ENCODE measurements around the gene TNNI3K.

DNA sequence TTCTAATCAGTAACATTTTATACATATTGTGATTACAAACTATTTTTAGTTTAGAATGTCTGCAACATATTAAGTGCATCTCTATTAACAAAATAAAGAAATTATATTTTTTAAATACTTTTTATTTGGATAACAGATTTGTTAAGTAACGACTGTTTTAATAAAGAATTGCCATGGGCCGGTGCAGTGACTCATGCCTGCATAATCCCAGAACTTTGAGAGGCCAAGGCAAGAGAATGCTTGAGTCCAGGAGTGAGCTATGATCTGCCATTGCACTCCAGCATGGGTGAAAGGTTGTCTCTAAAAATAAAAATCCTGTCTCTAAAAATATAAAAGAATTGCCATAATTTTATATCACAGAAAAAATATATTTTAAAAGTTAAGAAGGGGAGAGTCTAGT, 41.3 kb upstream of the TNNI3K start:
- TF ChIP-seq, protein P1, sequence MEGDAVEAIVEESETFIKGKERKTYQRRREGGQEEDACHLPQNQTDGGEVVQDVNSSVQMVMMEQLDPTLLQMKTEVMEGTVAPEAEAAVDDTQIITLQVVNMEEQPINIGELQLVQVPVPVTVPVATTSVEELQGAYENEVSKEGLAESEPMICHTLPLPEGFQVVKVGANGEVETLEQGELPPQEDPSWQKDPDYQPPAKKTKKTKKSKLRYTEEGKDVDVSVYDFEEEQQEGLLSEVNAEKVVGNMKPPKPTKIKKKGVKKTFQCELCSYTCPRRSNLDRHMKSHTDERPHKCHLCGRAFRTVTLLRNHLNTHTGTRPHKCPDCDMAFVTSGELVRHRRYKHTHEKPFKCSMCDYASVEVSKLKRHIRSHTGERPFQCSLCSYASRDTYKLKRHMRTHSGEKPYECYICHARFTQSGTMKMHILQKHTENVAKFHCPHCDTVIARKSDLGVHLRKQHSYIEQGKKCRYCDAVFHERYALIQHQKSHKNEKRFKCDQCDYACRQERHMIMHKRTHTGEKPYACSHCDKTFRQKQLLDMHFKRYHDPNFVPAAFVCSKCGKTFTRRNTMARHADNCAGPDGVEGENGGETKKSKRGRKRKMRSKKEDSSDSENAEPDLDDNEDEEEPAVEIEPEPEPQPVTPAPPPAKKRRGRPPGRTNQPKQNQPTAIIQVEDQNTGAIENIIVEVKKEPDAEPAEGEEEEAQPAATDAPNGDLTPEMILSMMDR (IDR thresholded peaks at IDR 0.05; ENCODE audit: low read length): no peak
- TF ChIP-seq EZH2phosphoT487 (IDR thresholded peaks at IDR 0.05; ENCODE audit: low read length) (no peak), EZH2 (optimal IDR thresholded peaks at IDR 0.05; ENCODE audit: low read depth, low read length) (no peak)
